GM12892 (cell line): ENCODE results near the gene SYNE4.
A peak's percentile ranks its signal among the peaks of the same experiment; 100 is the strongest.
"Not testable (repeated sequence)": the region's sequence is repeated elsewhere in the genome, so short reads cannot be mapped to it uniquely, and the experiment has no call there.

Experiments
- DNase-seq: peaks from one replicate; pipeline ENCODE4 v3.0.0; 2011; ENCODE audit not compliant: insufficient read length
- FAIRE-seq: peaks from 2 replicates; lab custom pipeline; 2011; peaks lifted over from hg19 to GRCh38; lab: Jason Lieb, UNC
- POLR2A ChIP-seq: IDR thresholded peaks from 2 replicates; pipeline ENCODE4 v1.6.1; 2011; ENCODE audit warnings: low read depth, low read length, control low read depth
- POLR2AphosphoS5 ChIP-seq: IDR thresholded peaks from 2 replicates; pipeline ENCODE4 v1.6.1; 2011; ENCODE audit warnings: low read depth, low read length, control low read depth
- TAF1 ChIP-seq: IDR thresholded peaks from 2 replicates; pipeline ENCODE4 v1.6.1; 2011; ENCODE audit warnings: low read depth, mild to moderate bottlenecking, control low read depth, low read length, borderline replicate concordance

Gene SYNE4

GRCh38 chr19:35978832-35979365, 29.7 kb downstream of the SYNE4 start:
- no peak for DNase-seq
- TF ChIP-seq TAF1 (no peak), POLR2AphosphoS5 (no peak)
- FAIRE-seq = no peak

- FAIRE-seq (no peak), DNase-seq (no peak)
- no peak for TF ChIP-seq POLR2AphosphoS5
Measured at GRCh38 chr19:35978271-35978670, 30.3 kb downstream of the SYNE4 start.

DNA sequence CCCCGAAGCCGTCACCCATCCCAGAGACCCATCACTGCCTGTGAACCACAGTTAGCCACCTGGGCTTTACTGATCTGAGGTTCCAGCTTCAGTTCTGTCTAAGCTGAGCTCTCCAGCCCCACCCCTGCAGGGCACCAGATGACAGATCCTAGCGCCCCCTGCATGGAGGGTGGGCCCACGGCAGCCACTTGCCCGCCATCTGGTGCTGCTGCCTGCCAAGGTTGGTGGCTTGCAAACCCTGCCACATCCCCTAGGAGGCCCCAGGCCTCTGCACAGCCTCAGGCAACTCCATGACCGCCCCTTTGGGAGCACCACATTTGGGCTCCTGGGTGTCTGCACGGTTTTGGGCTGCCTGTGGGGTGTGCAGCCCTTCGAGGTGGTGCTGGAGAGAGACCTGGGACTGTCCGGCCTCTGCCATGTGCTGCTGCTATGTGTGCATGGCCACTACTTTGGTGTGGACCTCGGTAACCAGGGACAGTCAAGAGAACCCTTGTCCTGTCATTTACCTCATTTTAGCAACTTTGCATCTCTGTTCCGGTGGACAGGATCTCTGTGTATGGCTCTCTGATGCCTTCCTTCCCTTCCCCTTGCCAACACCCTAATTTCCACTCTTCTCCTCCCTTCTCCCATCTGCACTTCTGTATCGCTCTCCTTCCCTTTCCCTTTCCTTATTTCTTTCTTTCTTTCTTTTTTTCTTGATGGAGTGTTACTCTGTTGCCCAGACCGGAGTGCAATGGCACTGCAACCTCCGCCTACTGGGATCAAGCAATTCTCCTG, 31.0 kb downstream of the SYNE4 start:
- no peak for DNase-seq
- TF ChIP-seq POLR2AphosphoS5 (no peak), TAF1 (no peak), POLR2A (no peak)
- no peak for FAIRE-seq

GRCh38 chr19:35975608-35976214, 32.9 kb downstream of the SYNE4 start:
- TF ChIP-seq TAF1 (no peak), POLR2AphosphoS5 (no peak), POLR2A (no peak)
- DNase-seq = no peak
- no peak for FAIRE-seq

DNA sequence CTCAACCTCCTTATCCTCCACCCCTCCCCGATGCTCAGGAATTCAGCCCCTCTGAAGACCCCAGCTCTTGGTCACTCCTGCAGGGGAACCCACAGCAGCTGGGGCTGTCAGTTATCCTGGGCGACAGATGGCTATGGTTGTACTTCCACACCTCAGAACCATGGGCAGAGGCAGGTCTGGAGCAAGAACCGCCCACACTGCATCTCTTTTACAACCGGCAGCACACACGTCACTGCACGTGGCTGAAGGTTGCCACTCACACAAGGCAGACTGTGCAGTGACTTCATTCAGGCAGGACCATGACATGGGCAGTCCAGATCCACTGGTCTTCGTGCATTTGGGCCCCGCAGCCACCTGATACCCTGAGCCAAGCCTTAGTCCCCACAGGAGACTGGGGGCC, 35.1 kb downstream of the SYNE4 start:
- TF ChIP-seq TAF1 (no peak), POLR2AphosphoS5 (no peak), POLR2A (no peak)
- no peak for DNase-seq
- no peak for FAIRE-seq

DNA sequence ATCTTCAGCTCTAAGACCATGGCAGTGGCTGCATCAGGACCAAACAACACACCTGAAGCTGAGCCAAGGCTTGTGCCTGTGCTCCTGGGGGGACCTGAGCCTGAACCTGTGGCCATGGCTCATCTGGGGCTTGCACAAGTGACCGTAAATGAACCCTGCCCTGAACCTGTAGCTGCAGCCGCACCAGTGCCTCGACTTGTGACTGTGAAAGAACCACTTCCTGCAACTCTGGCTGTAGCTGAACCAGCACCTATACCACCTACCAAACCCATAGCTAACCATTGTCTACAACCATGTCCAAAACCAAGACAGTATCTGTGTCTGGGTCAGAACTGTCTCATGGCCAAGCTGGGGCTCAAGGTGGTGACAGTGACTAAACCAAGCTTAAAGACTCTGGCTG, 41.8 kb downstream of the SYNE4 start:
- FAIRE-seq (no peak), DNase-seq (no peak)
- TF ChIP-seq TAF1 (no peak), POLR2A (no peak), POLR2AphosphoS5 (no peak)

DNA sequence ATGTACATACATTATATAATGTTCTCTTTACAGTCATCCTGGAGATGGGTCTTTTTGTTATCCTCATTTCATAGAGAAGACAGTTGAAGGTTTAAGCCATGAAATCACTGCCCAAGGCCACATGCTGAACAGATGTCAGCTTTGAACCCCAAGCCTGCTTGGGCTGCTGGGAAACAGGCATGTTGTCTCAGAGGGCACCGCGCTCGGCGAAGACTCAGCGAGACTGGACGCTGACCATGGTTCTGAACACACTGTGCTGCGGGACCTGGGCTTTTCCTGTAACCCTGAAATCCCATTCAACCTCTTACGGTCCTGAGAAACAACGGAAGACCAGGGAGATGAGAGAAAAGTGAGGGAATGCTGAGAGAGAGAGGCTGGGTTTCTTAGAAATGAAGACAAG, 45.1 kb downstream of the SYNE4 start:
- DNase-seq (no peak), FAIRE-seq (no peak)

GRCh38 chr19:35960432-35960972, 48.1 kb downstream of the SYNE4 start:
- FAIRE-seq (no peak), DNase-seq (no peak)
- TF ChIP-seq POLR2A = no peak
- TF ChIP-seq POLR2AphosphoS5 = no peak
- no peak for TF ChIP-seq TAF1

More for the DNA sequence above, 45.1 kb downstream of the SYNE4 start:
- TF ChIP-seq TAF1 = no peak
- TF ChIP-seq POLR2A = no peak
- no peak for TF ChIP-seq POLR2AphosphoS5

DNA sequence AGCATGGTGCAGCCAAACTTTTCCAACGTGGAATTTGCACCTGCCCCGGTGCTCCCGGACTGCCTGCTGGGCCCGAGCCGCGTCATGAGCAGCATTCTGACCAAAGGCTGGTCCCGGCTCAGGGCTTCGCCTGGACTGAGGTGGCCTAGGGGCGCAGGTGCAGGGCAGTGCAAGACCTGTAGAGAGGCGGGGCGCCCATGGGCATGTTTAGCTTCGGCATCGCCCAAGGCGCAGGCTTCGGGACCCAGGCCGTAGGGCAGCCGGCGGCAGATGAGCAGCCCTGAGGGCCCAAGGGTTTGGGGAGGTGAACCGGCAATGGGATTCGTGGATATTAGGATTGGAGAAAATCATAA, 48.7 kb downstream of the SYNE4 start:
- TF ChIP-seq POLR2A (no peak), POLR2AphosphoS5 (no peak), TAF1 (no peak)
- no peak for FAIRE-seq
- no peak for DNase-seq

GRCh38 chr19:35959040-35959967, 49.3 kb downstream of the SYNE4 start:
- DNase-seq (peak; percentile 55), FAIRE-seq (no peak)
- TF ChIP-seq POLR2A (no peak), POLR2AphosphoS5 (no peak), TAF1 (no peak)

GRCh38 chr19:35958660-35959039, 50.0 kb downstream of the SYNE4 start:
- DNase-seq = no peak
- no peak for FAIRE-seq
- TF ChIP-seq TAF1 (no peak), POLR2A (no peak), POLR2AphosphoS5 (no peak)

- FAIRE-seq, DNase-seq: not testable (repeated sequence)
Measured at GRCh38 chr19:35957411-35957810, 51.2 kb downstream of the SYNE4 start.
